ENCODE data around the gene ADGRD1. TPM values are rescaled to one million over a fixed set of nuclear protein-coding genes. Genes with fewer than 3 reads are reported as not detected.
"Not testable (repeated sequence)": the region's sequence is repeated elsewhere in the genome, so short reads cannot be mapped to it uniquely, and the experiment has no call there.

ADGRD1 gene
- total RNA-seq, 1 donor from 2014 or later: 0.17 TPM

- no peak for DNase-seq
Measured at GRCh38 chr12:131058700-131059099, 105.0 kb downstream of the ADGRD1 start.

- no peak for DNase-seq
Measured at GRCh38 chr12:131060011-131060703, 106.5 kb downstream of the ADGRD1 start.

GRCh38 chr12:131061041-131061806 is 107.5 kb downstream of the ADGRD1 start:
- DNase-seq: no peak

GRCh38 chr12:131063413-131063812 is 109.7 kb downstream of the ADGRD1 start:
- DNase-seq: no peak

- no peak for DNase-seq
Measured at GRCh38 chr12:131063960-131064359, 110.3 kb downstream of the ADGRD1 start.

GRCh38 chr12:131065279-131065678 is 111.6 kb downstream of the ADGRD1 start:
- DNase-seq: no peak

GRCh38 chr12:131065801-131066200 is 112.1 kb downstream of the ADGRD1 start:
- no peak for DNase-seq

GRCh38 chr12:131066207-131066885 is 112.6 kb downstream of the ADGRD1 start:
- no peak for DNase-seq

GRCh38 chr12:131066886-131067490 is 113.3 kb downstream of the ADGRD1 start:
- no peak for DNase-seq

GRCh38 chr12:131067981-131068851 is 114.5 kb downstream of the ADGRD1 start:
- no peak for DNase-seq

- not testable (repeated sequence) for DNase-seq
Measured at GRCh38 chr12:131068926-131069720, 115.4 kb downstream of the ADGRD1 start.

- DNase-seq: not testable (repeated sequence)
Measured at GRCh38 chr12:131070136-131070535, 116.4 kb downstream of the ADGRD1 start.

- DNase-seq: not testable (repeated sequence)
Measured at GRCh38 chr12:131070668-131071067, 117.0 kb downstream of the ADGRD1 start.

- DNase-seq: not testable (repeated sequence)
Measured at GRCh38 chr12:131071234-131071820, 117.6 kb downstream of the ADGRD1 start.

GRCh38 chr12:131071950-131072349 is 118.2 kb downstream of the ADGRD1 start:
- not testable (repeated sequence) for DNase-seq

- no peak for DNase-seq
Measured at GRCh38 chr12:131072451-131073230, 118.9 kb downstream of the ADGRD1 start.

GRCh38 chr12:131074221-131075083 is 120.7 kb downstream of the ADGRD1 start:
- DNase-seq: no peak

- no peak for DNase-seq
Measured at GRCh38 chr12:131075194-131075593, 121.5 kb downstream of the ADGRD1 start.

GRCh38 chr12:131075611-131076010 is 121.9 kb downstream of the ADGRD1 start:
- DNase-seq: no peak
